CD4-positive, alpha-beta T cell treated with Interleukin-2 at 100 ng/mL for 4 hours (primary cell): ENCODE data around the gene HSPG2.

Experiments used
- DNase-seq: peaks from one replicate; pipeline ENCODE4 v3.0.0-alpha.2; 2020; ENCODE audit warnings: low spot score

The HSPG2 gene

GRCh38 chr1:21861602-21862429 lies 75.3 kb downstream of the HSPG2 start:
- DNase-seq = no peak

- DNase-seq = no peak
Measured at GRCh38 chr1:21860971-21861370, 76.1 kb downstream of the HSPG2 start.

GRCh38 chr1:21859669-21860179 lies 77.4 kb downstream of the HSPG2 start:
- no peak for DNase-seq

GRCh38 chr1:21857840-21858670 lies 79.1 kb downstream of the HSPG2 start:
- no peak for DNase-seq

GRCh38 chr1:21857142-21857839 lies 79.8 kb downstream of the HSPG2 start:
- no peak for DNase-seq

DNA sequence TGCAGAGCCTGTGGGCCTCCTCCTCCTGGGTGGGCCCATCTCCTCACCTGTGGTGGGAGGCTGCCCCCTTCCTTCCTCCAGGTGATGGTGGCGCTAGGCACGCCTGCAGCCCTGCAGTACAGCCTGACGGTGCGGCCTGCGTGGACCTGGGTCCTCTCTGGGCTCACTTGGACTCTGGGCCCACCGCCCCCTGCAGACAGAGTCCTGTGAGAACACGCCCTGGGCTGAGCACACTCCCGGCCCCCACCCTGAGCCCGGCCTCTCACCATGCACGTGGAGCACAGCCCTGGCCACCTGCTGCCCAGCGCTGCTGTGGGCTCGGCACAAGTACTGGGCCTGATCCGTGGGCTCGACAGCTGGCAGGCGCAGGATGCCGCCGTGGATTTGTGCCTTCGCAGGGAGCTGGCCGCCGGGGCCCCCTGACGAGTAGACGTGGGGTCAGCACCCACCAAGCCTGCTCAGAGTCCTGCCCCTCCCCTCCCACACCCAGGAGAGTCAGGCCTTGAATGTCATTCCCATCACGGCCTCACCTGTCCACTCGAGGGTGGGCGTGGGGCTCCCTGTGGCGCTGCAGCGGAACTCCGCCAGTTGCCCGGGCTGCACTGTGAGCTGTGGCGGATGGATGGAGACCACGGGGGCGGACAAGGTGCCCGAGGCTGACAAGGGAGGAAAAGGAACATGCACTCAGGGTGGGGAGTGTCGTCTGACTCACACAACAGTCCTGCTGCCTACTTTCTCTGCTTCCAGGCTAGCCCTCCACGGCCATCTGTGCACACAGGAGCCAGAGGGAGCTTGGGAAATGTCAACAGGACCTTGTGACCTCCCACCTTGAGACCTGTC lies 81.6 kb downstream of the HSPG2 start:
- no peak for DNase-seq

GRCh38 chr1:21854751-21855131 lies 82.4 kb downstream of the HSPG2 start:
- no peak for DNase-seq

- DNase-seq = no peak
Measured at GRCh38 chr1:21854090-21854750, 82.9 kb downstream of the HSPG2 start.

- DNase-seq = no peak
Measured at GRCh38 chr1:21853131-21853427, 84.0 kb downstream of the HSPG2 start.

GRCh38 chr1:21852282-21853130 lies 84.6 kb downstream of the HSPG2 start:
- DNase-seq = no peak

DNA sequence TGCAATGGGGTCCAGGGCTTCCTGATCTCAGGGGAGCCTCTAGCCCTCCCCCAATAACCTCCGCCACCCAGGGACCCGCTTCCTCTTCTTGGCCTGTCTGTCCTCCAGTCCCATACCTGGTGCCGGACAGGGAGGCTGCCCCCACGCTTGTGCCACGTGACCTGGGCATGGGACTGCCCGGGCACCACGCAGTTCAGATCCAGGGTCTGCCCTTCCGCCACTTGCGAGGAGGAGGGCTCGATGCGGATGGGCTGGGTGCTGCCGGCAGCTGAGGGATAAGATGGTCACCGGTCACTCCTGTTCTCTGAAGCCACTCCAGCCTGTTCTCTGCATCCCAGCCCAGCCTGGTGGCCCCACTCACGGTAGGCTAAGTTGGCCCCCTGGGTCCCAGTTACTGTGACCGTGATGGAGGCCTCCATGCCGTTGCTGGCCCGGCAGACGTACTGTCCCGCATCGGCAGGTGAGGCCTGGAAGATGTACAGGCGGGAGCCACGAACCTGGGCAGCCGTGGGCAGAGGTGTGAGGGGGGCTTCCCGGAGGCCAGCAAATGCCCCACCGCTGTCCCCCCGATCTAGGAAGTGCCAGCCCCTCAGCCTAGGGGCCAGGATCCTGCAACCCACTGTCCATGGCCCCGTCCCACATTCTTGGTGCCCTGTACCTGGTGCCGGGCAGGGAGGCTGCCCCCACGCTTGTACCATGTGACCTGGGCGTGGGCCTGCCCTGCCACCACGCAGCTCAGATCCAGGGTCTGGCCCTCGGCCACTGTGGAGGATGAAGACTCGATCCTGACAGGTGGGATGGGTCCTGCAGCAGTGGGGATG lies 85.5 kb downstream of the HSPG2 start:
- no peak for DNase-seq

DNA sequence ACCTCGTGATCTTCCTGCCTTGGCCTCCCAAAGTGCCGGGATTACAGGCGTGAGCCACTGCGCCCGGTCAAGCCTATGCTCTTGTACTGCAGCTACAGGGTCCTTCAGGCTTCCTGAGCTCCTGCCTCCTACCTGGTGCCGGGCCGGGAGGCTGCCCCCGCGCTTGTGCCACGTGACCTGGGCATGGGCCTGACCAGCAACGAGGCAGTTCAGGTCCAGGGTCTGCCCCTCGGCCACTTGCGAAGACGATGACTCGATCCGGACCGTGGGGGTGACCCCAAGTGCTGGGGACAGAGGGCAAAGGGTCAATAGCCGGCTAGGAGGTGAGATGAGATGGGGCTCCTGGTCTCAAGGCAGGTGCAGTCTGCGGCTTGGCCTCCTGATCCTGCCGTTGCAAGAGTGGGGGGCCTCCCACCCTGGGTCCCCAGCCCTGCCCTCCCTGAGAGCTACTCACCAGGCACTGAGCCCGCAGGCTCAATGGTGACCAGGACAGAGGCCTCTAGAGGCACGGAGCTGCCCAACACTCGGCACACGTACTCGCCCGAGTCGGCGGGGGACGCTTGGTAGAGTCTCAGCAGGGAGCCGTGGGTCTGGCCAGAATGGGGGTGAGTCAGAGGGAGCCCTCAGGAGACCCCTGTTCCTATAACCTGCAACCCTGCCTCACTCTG lies 87.1 kb downstream of the HSPG2 start:
- no peak for DNase-seq

- no peak for DNase-seq
Measured at GRCh38 chr1:21848524-21849174, 88.5 kb downstream of the HSPG2 start.

- DNase-seq = no peak
Measured at GRCh38 chr1:21847223-21848205, 89.6 kb downstream of the HSPG2 start.

DNA sequence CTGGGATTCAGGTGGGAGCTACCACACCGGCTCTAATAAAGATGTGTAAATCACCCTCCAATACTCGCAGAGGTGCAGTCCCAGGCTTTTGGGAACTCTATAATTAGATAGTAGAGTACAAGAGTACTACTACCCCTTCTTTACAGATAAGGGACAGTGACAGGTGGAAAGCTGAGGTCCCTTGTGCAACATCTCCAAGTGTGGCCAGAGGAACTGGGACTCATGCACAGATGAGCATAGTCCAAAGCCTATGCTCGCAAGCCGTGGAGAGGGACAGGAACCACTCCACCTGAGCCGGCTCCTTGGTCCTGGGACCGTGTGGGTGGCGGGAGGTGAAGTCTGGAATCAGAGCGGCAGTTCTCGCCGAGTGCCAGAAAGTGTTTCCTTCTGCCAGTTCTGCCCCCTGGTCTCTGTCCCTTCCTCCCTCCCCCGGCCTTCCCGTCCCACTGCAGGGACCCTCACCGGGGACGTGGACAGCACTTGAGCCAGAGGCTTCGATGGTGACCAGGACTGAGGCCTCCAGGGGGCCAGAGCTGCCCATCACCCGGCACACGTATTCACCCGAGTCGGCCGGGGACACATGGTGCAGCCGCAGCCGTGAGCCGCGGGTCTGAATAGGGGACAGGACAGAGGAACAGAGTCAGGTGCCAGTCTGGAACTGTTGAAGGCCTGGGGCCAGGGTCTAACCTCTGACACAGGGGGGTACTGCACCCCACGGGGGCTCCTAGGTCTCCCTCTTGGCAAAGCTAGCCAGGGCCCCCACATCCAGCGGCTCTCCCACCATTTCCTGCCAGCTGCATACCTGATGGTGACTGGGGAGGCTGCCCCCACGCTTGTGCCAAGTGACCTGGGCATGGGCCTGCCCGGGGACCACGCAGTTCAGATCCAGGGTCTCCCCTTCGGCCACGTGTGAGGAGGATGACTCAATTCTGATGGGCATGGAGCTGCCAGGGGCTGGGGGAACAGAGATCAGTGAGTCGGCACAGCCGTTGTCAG lies 91.2 kb downstream of the HSPG2 start:
- no peak for DNase-seq

DNA sequence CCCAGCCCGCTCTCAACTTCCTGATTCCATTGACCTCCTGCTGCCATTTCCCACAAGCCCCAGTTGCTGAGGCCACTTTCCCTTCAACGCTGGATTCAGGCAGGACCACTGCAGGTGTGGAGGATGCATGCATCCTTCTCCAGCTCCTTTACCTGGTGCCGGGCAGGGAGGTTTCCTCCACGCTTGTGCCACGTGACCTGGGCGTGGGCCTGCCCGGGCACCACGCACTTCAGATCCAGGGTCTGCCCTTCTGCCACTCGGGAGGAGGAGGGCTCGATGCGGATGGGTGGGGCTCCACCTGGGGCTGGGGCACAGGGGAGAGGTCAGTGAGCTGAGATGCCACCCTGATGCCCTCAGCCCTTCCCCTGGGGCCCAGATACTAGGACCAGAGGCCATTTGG lies 93.1 kb downstream of the HSPG2 start:
- no peak for DNase-seq
